HEK293 (cell line): ENCODE results near the gene CAPN6.

Source experiments
- KLF8 ChIP-seq: fragments of 450-650 bp; formaldehyde crosslinking; IDR thresholded peaks from 2 replicates; pipeline ENCODE4 v1.5.1; 2016; ENCODE audit warnings: missing biosample characterization, missing genetic modification characterization
- TF ChIP-seq, protein P1 (sequence below): fragments of 450-650 bp; formaldehyde crosslinking; IDR thresholded peaks from 2 replicates; pipeline ENCODE4 v1.5.1; 2016; ENCODE audit warnings: missing biosample characterization, missing genetic modification characterization

DNA sequence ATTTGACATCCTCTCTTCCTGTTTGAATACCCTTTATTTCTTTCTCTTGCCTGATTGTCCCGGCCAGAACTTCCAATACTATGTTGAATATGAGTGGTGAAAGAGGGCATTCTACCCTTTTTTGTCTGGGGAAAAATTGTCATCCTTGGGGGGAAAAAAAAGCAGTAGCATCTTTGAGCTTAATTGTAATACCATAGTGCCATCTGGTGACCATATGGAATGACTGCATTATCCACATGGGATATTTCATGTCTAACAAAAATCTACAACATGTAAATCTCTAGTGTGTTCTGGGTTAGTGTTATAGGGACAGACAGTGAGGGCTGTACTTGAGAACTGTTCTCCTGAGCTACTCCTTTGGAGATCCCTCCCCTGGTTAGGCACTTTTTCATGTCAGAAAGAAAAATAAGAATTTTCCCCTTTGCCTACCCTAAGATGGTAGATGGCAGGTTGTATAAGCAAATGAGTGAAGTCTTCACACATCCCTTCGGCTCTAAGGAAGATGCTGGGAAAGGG is 26.0 kb downstream of the CAPN6 start:
- TF ChIP-seq, protein P1, sequence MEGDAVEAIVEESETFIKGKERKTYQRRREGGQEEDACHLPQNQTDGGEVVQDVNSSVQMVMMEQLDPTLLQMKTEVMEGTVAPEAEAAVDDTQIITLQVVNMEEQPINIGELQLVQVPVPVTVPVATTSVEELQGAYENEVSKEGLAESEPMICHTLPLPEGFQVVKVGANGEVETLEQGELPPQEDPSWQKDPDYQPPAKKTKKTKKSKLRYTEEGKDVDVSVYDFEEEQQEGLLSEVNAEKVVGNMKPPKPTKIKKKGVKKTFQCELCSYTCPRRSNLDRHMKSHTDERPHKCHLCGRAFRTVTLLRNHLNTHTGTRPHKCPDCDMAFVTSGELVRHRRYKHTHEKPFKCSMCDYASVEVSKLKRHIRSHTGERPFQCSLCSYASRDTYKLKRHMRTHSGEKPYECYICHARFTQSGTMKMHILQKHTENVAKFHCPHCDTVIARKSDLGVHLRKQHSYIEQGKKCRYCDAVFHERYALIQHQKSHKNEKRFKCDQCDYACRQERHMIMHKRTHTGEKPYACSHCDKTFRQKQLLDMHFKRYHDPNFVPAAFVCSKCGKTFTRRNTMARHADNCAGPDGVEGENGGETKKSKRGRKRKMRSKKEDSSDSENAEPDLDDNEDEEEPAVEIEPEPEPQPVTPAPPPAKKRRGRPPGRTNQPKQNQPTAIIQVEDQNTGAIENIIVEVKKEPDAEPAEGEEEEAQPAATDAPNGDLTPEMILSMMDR, result peak; percentile 44; the same call in 1 of the 2 replicates
- TF ChIP-seq KLF8 (tag by site-specific recombination), result no peak
